DMS79 treated with DMSO at 0.1 percent for 48 hours (cell line): Measurements from ENCODE around the gene IKZF3.
"Not testable (repeated sequence)": the region's sequence is repeated elsewhere in the genome, so short reads cannot be mapped to it uniquely, and the experiment has no call there.

Source experiments
- DNase-seq: peaks from one replicate; lab custom pipeline; 2025; lab: John Stamatoyannopoulos, UW

IKZF3 gene

GRCh38 chr17:39716073-39716818 is 147.9 kb downstream of the IKZF3 start:
- DNase-seq: no peak

DNA sequence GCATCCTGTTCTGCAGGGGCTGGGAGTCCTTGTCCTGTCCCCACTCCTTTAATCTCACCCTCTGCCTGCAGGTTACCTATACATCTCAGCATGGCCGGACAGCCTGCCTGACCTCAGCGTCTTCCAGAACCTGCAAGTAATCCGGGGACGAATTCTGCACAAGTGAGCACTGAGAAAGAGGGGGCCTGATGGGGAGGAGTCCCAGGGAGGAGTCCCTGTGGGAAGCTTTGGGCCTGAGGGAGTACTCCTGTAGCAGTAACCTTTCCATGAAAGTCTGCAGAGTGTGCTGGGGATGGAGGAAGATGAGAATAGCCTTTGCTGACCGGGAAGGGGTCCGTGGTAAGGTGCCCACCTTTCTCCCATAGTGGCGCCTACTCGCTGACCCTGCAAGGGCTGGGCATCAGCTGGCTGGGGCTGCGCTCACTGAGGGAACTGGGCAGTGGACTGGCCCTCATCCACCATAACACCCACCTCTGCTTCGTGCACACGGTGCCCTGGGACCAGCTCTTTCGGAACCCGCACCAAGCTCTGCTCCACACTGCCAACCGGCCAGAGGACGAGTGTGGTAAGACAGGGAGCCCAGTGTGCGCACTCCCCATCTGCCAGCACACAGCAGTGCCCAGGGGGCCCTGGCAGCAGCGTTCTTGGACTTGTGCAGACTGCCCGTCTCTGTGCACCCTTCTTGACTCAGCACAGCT is 148.6 kb downstream of the IKZF3 start:
- DNase-seq: no peak

DNA sequence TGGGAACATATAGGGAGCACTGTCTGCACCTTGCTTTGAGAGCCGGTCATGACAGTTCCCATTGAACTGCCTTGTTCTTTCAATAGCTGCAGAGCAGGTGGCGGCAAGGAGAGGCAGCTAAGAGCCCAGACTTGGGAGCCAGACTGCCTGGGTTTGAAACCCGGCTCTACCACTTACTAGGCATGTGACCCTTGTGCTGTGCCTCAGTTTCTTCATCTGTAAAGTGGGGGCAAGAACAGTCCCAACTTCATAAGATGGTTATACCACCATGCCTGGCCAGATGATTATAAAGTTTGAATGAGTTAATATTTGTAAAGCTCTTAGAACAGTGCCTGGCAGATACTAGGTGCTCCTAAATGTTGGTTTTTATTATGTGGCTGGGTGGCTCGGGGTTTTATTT is 149.9 kb downstream of the IKZF3 start:
- no peak for DNase-seq

DNA sequence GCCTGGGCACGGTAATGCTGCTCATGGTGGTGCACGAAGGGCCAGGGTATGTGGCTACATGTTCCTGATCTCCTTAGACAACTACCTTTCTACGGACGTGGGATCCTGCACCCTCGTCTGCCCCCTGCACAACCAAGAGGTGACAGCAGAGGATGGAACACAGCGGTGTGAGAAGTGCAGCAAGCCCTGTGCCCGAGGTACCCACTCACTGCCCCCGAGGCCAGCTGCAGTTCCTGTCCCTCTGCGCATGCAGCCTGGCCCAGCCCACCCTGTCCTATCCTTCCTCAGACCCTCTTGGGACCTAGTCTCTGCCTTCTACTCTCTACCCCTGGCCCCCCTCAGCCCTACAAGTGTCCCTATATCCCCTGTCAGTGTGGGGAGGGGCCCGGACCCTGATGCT is 152.3 kb downstream of the IKZF3 start:
- no peak for DNase-seq

DNA sequence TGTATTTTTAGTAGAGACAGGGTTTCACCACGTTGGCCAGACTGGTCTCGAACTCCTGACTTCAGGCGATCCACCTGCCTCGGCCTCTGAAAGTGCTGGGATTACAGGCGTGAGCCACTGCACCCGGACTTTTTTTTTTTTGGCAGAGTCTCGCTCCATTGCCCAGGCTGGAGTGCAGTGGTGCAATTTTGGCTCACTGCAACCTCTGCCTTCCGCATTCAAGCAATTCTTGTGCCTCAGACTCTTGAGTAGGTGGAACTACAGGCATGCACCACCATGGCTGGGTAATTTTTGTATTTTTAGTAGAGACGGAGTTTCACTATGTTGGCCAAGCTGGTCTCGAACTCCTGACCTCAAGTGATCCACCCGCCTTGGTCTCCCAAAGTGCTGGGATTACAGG is 153.0 kb downstream of the IKZF3 start:
- DNase-seq: not testable (repeated sequence)

GRCh38 chr17:39709998-39710964 is 153.8 kb downstream of the IKZF3 start:
- DNase-seq: no peak

DNA sequence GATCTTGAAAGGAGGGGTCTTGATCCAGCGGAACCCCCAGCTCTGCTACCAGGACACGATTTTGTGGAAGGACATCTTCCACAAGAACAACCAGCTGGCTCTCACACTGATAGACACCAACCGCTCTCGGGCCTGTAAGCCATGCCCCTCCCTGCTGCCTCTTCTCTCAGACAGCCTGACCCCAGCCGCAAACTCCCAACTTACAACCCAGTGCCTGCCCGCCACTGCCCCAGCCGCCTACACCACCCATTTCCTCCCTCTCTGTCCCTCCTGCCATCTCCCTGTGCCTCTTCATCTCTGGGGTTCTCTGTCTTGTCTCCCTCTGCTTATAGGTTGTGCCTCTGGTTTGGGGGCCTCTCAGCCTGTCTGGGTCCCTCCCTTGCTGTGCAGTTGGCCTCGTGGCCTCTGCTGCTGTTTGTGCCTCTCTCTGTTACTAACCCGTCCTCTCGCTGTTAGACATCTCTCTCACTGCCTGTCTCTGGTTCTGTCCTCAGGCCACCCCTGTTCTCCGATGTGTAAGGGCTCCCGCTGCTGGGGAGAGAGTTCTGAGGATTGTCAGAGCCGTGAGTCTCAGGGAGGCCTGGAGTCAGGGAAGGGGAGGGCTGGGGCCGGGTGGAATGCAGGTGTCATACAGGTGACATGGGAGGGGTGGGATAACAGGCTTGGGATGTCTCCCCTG is 154.7 kb downstream of the IKZF3 start:
- DNase-seq: no peak
